GM18499 (cell line): ENCODE measurements around the gene ASF1B.

Experiments used
- ATAC-seq: cut with Tn5 transposase; IDR thresholded peaks from one replicate; pipeline ENCODE4 v1.9.1; 2021; ENCODE audit warnings: moderate number of reproducible peaks; ENCODE audit not compliant: insufficient read depth, unreplicated experiment

The ASF1B gene

GRCh38 chr19:14090509-14091080 lies 45.8 kb downstream of the ASF1B start, which contains the start of gene SAMD1:
Gene SAMD1 (minus strand): TSS chr19:14090751.
- no peak for ATAC-seq

- ATAC-seq, result no peak
Measured at GRCh38 chr19:14089662-14090508, 46.5 kb downstream of the ASF1B start.

GRCh38 chr19:14089412-14089661 lies 47.1 kb downstream of the ASF1B start:
- no peak for ATAC-seq

GRCh38 chr19:14088634-14089411 lies 47.6 kb downstream of the ASF1B start:
- ATAC-seq, result no peak

- no peak for ATAC-seq
Measured at GRCh38 chr19:14086098-14086497, 50.3 kb downstream of the ASF1B start.

GRCh38 chr19:14085309-14085995 lies 50.9 kb downstream of the ASF1B start, which contains the start of gene C19orf67:
Gene C19orf67 (minus strand): TSS chr19:14085783. CDS start chr19:14085627, 156 bp downstream.
- no peak for ATAC-seq

GRCh38 chr19:14082675-14082960 lies 53.8 kb downstream of the ASF1B start:
- ATAC-seq, result no peak

- no peak for ATAC-seq
Measured at GRCh38 chr19:14081797-14082674, 54.4 kb downstream of the ASF1B start.

- peak; percentile 85 for ATAC-seq
Measured at GRCh38 chr19:14080887-14081796, 55.2 kb downstream of the ASF1B start.

GRCh38 chr19:14078411-14078810 lies 58.0 kb downstream of the ASF1B start:
- no peak for ATAC-seq

GRCh38 chr19:14073925-14074838 lies 62.2 kb downstream of the ASF1B start:
- ATAC-seq, result no peak

- ATAC-seq, result no peak
Measured at GRCh38 chr19:14073261-14073924, 63.0 kb downstream of the ASF1B start.

GRCh38 chr19:14072535-14073260 lies 63.7 kb downstream of the ASF1B start, which contains the start of gene MISP3:
Gene MISP3 (plus strand): TSS chr19:14072786. CDS start chr19:14073310, 524 bp downstream.
- no peak for ATAC-seq

GRCh38 chr19:14070268-14071050 lies 65.9 kb downstream of the ASF1B start:
- no peak for ATAC-seq
